K562 (cell line): ENCODE measurements around the gene TMEM87B. TPM values are rescaled to one million over a fixed set of nuclear protein-coding genes. Genes with fewer than 3 reads are reported as not detected.
A peak's percentile ranks its signal among the peaks of the same experiment; 100 is the strongest.

Experiments
- ATAC-seq: fragments of 200-7000 bp; cut with Tn5 transposase; 3 replicates; pipeline ENCODE4 v1.9.1; 2020; ENCODE audit warnings: moderate library complexity
- BruUV-seq: library from RNA; stranded (reverse); fragments of 400-500 nt; replicated peaks from 2 replicates; lab custom pipeline; 2021; lab: Mats Ljungman, UMichigan
- CTCF ChIA-PET: fragments of 300-600 bp; formaldehyde crosslinking; extraction: SDS; loops from one replicate; lab custom pipeline; 2021; ENCODE audit warnings: low intra/inter-chr PET ratio; lab: Yijun Ruan, JAX
- POLR2A ChIA-PET: fragments of 300-600, 350-650 bp; sonication (Branson Sonifier 250); formaldehyde crosslinking; extraction: SDS; loops from one replicate; lab custom pipeline; 2021; ENCODE audit warnings: antibody characterized with exemption, inconsistent platforms; lab: Yijun Ruan, JAX
- DNase-seq, 4 experiments: peaks; one replicate each; pipeline versions ENCODE4 v3.0.0 to v3.0.0-alpha.2; 2011 to 2018; ENCODE audit warnings: low spot score in 3 of 4, mixed read lengths in 3 of 4; ENCODE audit errors: extremely low read depth in 1 of 4
- FAIRE-seq: peaks from 2 replicates; lab custom pipeline; 2011; peaks lifted over from hg19 to GRCh38; lab: Jason Lieb, UNC
- H2AFZ ChIP-seq: 2 replicates; pipeline ENCODE4 v1.6.0; 2011; ENCODE audit warnings: low read depth, low read length, control low read depth, inconsistent platforms
- H3K27ac ChIP-seq: fragments of 200-600 bp; 3 replicates; pipeline ENCODE4 v1.8.0; 2011; ENCODE audit warnings: low read depth, mild to moderate bottlenecking, control low read depth, inconsistent platforms, low read length, moderate library complexity, mixed read lengths; ENCODE audit errors: extremely low read depth
- H3K27me3 ChIP-seq, 2 experiments: fragments of 300-600 bp in 1 of 2; 2 replicates in 1 of 2; 3 replicates in 1 of 2; pipeline versions ENCODE4 v1.6.0 to v1.8.0; 2011; ENCODE audit warnings: inconsistent platforms in 2 of 2, low read length in 2 of 2, mild to moderate bottlenecking in 1 of 2, mixed read lengths in 1 of 2, moderate library complexity in 1 of 2; ENCODE audit not compliant: control insufficient read depth in 2 of 2, insufficient read depth in 2 of 2
- H3K36me3 ChIP-seq: fragments of 300-600 bp; 3 replicates; pipeline ENCODE4 v1.8.0; 2011; ENCODE audit warnings: mild to moderate bottlenecking, low read length, inconsistent platforms; ENCODE audit not compliant: control insufficient read depth, insufficient read depth
- H3K4me1 ChIP-seq, 2 experiments: fragments of 200-600 bp in 1 of 2; replicated peaks in 1 of 2; 2 replicates in 1 of 2; 3 replicates in 1 of 2; pipeline versions ENCODE4 v1.5.1 to v1.8.0; 2011; ENCODE audit warnings: inconsistent platforms in 2 of 2, low read length in 2 of 2, mild to moderate bottlenecking in 1 of 2, mixed read lengths in 1 of 2, moderate library complexity in 1 of 2; ENCODE audit not compliant: control insufficient read depth in 2 of 2, insufficient read depth in 2 of 2
- H3K4me2 ChIP-seq: 2 replicates; pipeline ENCODE4 v1.6.1; 2011; ENCODE audit warnings: low read length, control low read depth, inconsistent platforms, mixed read lengths; ENCODE audit not compliant: insufficient read depth
- H3K4me3 ChIP-seq: fragments of 200-600 bp; sonication (generic), shearing (Covaris generic); 2 replicates; pipeline ENCODE4 v1.5.1; 2016; ENCODE audit warnings: control low read depth, inconsistent platforms
- H3K79me2 ChIP-seq: fragments of 200-600 bp; 3 replicates; pipeline ENCODE4 v1.8.0; 2011; ENCODE audit warnings: low read length, inconsistent platforms; ENCODE audit not compliant: control insufficient read depth, insufficient read depth
- H3K9ac ChIP-seq, 2 experiments: 2 replicates each; pipeline versions ENCODE4 v1.6.0 to v1.6.1; 2011; ENCODE audit warnings: low read depth in 2 of 2, low read length in 2 of 2, control low read depth in 1 of 2, inconsistent platforms in 1 of 2, mild to moderate bottlenecking in 1 of 2, mixed read lengths in 1 of 2; ENCODE audit not compliant: insufficient read depth in 1 of 2
- H3K9me1 ChIP-seq: one replicate; pipeline ENCODE4 v1.6.0; 2011; ENCODE audit warnings: inconsistent platforms, mild to moderate bottlenecking, low read length, moderate library complexity; ENCODE audit not compliant: control insufficient read depth, insufficient read depth
- H3K9me3 ChIP-seq: replicated peaks from 2 replicates; pipeline ENCODE4 v1.5.1; 2011; ENCODE audit warnings: low read depth, low read length, inconsistent platforms; ENCODE audit not compliant: control insufficient read depth, insufficient read depth
- H4K20me1 ChIP-seq: replicated peaks from 2 replicates; pipeline ENCODE4 v1.6.1; 2011; ENCODE audit warnings: low read length, inconsistent platforms, mixed read lengths; ENCODE audit not compliant: control insufficient read depth, insufficient read depth
- CREBBP ChIP-seq: IDR thresholded peaks from one replicate; pipeline ENCODE4 v1.6.1; 2012; ENCODE audit warnings: low read depth, mild to moderate bottlenecking, control low read depth, inconsistent platforms, low read length
- WGBS: fragments of 100-300 bp; shearing (Covaris generic); methylation state at CpG from one replicate; pipeline ENCODE4 v1.1.6; 2016; ENCODE audit warnings: low coverage, mixed read lengths; ENCODE audit not compliant: insufficient coverage; ENCODE audit errors: missing lambda C conversion rate; 5-methylcytosine and 5-hydroxymethylcytosine counted together
- in situ Hi-C: fragments of 300-500 bp; cut with MboI; formaldehyde crosslinking; loops from 4 replicates; pipeline ENCODE4 v1.15.0; 2018; ENCODE audit warnings: inconsistent platforms, mixed read lengths
- intact Hi-C: fragments of 100-400 bp; cut with micrococcal nuclease; formaldehyde crosslinking; loops from 2 replicates; pipeline ENCODE4 v1.14.2; 2022
- polyA plus RNA-seq, 8 experiments: library from polyadenylated mRNA; depleted of rRNA in 4 of 8; stranded (reverse) in 5 of 8; unstranded in 3 of 8; fragments of >200 nt; fragmentation: Nextera tagmentation in 2 of 8; fragmentation: Illumina TruSeq in 1 of 8; extraction: Ambion mirVana in 2 of 8; extraction: Trizol in 1 of 8; gene quantifications; 2 replicates each; pipeline versions ENCODE4 v1.2.1 to v1.2.3, GENCODE V29; 2011 to 2014; ENCODE audit warnings: inconsistent platforms in 1 of 8, missing spikeins in 1 of 8
- total RNA-seq, 7 experiments: library from RNA; depleted of rRNA in 6 of 7; stranded (reverse); fragments of >200 nt in 6 of 7; fragmentation: Illumina TruSeq in 2 of 7; extraction: Trizol in 2 of 7; gene quantifications; 2 replicates each; pipeline versions ENCODE4 v1.2.1 to v1.2.3, GENCODE V29; 2011 to 2021; ENCODE audit warnings: low replicate concordance in 1 of 7
- TF ChIP-seq, protein P1 (sequence below), 3 experiments: fragments of 200-800 bp in 1 of 3; sonication (Bioruptor generic) in 1 of 3; sonication (generic) in 1 of 3; formaldehyde crosslinking in 1 of 3; IDR thresholded peaks; 2 replicates each; pipeline versions ENCODE4 v1.6.1 to v1.8.0; 2016 to 2022; ENCODE audit warnings: mild to moderate bottlenecking in 2 of 3, missing compliant biosample characterization in 2 of 3, missing genetic modification characterization in 2 of 3, missing genetic modification reagents in 1 of 3

TMEM87B gene
- total and polyA plus RNA-seq, 9 of the 15 experiments (the other 6 are each of a cell fraction or from before 2014, with no cell fraction given): 3.7 to 17.1 (median 11.0) TPM

DNA sequence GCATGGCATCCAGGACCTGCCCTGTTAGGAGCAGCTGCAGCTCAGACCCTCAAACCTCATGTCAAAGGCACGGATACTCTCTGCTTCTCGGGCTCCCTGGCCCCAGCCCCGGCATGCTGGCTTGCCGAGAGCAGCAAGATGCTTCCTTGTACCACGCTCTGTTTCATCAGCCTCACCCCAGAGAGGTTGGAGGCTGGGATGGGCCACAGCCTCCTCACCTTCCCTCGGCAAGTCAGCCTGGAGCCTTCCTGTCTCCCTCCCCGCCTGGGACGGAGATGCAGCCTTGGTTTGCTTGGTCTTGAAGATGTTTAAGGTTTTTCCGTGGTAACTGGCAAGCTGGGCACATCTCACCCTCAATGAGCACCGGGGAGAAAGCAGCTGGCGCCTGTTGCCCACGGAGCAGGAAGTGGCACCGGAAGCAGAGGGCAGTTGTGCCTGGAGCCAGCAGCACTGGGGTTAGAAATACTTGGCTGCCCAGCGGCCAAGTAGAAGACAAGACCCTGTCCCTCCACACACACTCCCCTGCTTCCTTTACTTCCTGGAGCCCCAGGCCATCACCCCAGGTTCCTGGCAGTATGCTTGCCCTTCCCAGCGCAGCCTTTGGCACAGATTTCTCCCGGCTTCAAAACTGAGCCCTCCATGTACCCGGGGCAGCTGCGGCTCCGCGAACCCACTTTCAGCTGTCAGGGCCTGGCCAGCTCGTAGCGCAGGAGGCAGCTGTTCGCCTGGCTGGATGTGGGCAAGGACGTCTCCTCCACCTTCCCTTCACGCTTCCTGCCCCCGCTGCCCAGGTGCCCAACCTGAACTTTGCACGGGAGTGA lies 100.5 kb downstream of the TMEM87B start:
- Histone ChIP-seq H3K4me1 (peaks cover 0 to 26% of the 10 kb centered on the region in 2 experiments; a peak in 3 of 5 replicates), H3K79me2 (no peaks in the 10 kb centered on the region), H2AFZ (no peak overlapping the region), H3K9me3 (no peaks in the 10 kb centered on the region), H4K20me1 (no peaks in the 10 kb centered on the region), H3K36me3 (no peaks in the 10 kb centered on the region), H3K9ac (peak overlapping the region in 1 of 2 experiments; percentile 61; a peak in 1 of 4 replicates), H3K4me2 (no peak overlapping the region), H3K27me3 (peaks cover 9 to 52% of the 10 kb centered on the region in 2 experiments; a peak in 4 of 5 replicates), H3K4me3 (no peak overlapping the region), H3K27ac (no peak overlapping the region), H3K9me1 (no peaks in the 10 kb centered on the region)
- in situ Hi-C loops: no loop called here
- no TSS peak for BruUV-seq
- ATAC-seq (no peak), FAIRE-seq (no peak), DNase-seq (no peak)
- POLR2A ChIA-PET: interaction anchor here (1.5 kb wide), 1 partner anchor 10 kb away, joined by 4 read pairs; no protein-coding TSS in a partner anchor
- intact Hi-C loops: no loop called here
- WGBS: 18% methylated on average over 27 of the region's 27 CpGs
- TF ChIP-seq, protein P1, sequence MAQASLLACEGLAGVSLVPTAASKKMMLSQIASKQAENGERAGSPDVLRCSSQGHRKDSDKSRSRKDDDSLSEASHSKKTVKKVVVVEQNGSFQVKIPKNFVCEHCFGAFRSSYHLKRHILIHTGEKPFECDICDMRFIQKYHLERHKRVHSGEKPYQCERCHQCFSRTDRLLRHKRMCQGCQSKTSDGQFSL (CRISPR knock-in tag; IDR thresholded peaks at IDR 0.05): 0 out of 2 replicates have a peak, but pooled peaks have one; percentile 19
- TF ChIP-seq, protein P1 (tag; IDR thresholded peaks at IDR 0.05): no peak
- TF ChIP-seq CREBBP: no peak
- CTCF ChIA-PET: no interaction called here
